ENCODE data around the gene SNX7. TPM values are rescaled to one million over a fixed set of nuclear protein-coding genes. Genes with fewer than 3 reads are reported as not detected.

SNX7 gene
- total RNA-seq, 1 donor from 2014 or later = not detected

DNA sequence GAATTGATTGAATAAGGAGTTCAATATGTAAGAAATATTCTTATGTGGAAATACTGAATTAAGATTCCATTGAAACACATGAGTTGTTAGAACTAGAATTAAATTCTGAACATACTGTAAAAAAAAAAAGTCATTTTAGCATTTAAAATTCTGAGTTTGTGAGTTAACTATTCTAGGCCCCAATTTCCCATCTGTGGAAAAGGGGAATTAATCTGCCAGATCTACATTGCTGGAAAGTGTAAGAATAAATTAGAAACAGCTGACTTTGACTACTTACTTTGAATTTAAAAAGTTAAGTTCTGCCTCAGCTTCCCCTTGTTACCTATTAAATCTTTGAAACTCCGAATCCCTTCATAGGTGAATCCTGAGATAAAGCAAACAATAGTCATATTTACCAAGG, 103.0 kb downstream of the SNX7 start:
- intact Hi-C loops (cut with micrococcal nuclease) = no loop called here

DNA sequence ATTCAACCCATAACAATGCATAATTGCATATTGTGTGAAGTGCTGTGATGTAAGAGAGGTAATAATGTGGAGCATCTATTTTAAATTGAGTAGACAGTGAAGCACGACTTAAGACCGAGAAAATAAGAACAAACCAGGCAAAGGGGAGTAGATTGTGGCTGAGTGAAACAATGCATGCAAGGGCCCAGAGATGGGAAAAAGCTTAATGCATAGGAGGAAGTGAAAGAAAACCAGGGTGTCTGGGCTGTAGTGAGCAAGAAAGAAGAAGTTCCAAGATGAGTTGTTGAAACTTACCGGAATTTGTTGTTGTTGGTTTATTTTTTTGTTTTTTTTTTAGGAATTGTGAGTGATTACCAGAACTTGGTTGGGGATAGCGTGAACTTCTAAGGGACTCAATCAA, 104.7 kb downstream of the SNX7 start:
- intact Hi-C loops (cut with micrococcal nuclease) = no loop called here

- intact Hi-C loops (cut with micrococcal nuclease) = no loop called here
Measured at GRCh38 chr1:98769162-98769561, 107.6 kb downstream of the SNX7 start.

GRCh38 chr1:98781906-98782305, 120.4 kb downstream of the SNX7 start:
- intact Hi-C loops (cut with micrococcal nuclease) = no loop called here

GRCh38 chr1:98783821-98784220, 122.3 kb downstream of the SNX7 start:
- intact Hi-C loops (cut with micrococcal nuclease) = no loop called here

DNA sequence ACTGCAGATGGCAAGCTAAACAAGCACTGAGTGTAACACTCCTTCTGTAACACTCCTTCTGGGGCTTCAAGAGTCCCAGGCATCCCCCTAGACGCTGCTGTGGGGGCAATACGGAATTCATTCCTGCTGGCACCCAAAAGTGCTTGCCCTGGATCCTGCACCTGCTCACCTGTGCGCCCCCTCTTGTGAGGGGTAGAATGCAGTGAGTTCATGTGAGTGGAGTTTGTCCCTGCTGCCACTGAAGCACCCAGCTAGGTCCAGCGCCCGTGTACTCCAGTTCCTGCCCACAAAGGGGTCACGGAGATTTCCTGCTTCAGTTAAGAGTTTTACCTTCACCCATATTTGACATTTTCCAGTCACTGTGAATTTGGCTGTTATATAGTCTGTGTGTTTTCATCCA, 130.0 kb downstream of the SNX7 start:
- intact Hi-C loops (cut with micrococcal nuclease) = loop anchor here (5.0 kb wide), 2 partner anchors 156 to 266 kb away; no protein-coding TSS in a partner anchor

DNA sequence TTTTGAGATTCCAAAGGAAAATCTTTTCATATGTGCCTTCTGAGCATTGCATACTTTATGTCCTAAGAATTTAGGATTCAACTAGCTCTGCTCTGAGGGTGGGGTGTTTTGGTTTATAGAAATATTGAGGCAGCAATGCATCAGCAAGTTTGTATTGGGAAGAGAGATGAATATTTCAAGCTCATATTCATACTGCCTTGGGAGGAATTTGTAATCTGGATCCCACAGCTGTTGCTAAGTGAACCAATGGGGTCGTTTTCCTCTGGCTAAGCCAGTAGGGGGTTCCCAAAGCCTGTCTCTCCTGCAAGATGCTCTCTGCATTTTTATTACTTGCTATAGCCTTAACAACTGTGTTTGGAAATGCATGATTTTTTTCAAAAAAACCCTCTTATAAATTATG, 130.6 kb downstream of the SNX7 start:
- intact Hi-C loops (cut with micrococcal nuclease) = loop anchor here (5.0 kb wide), 2 partner anchors 155 to 265 kb away; no protein-coding TSS in a partner anchor

DNA sequence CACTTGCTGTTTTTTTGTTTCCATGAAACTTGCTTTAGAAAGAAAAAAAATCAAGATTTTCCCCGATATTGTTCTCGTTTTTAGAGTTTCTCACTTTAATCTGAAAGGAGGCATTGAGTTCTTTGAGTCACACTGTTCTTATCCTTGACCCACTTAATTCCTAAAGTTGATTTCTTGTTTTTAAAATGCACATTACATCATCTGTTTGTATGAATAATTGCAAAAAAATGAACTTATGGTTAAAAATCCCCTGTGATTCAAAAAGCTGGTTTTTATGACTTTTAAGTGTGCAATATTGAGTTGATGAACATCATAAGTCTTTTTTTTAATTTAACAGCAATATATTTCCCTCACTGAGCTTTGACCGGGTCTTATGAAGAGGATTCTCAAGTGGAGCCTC, 131.6 kb downstream of the SNX7 start:
- intact Hi-C loops (cut with micrococcal nuclease) = loop anchor here (5.0 kb wide), 2 partner anchors 154 to 264 kb away; no protein-coding TSS in a partner anchor

DNA sequence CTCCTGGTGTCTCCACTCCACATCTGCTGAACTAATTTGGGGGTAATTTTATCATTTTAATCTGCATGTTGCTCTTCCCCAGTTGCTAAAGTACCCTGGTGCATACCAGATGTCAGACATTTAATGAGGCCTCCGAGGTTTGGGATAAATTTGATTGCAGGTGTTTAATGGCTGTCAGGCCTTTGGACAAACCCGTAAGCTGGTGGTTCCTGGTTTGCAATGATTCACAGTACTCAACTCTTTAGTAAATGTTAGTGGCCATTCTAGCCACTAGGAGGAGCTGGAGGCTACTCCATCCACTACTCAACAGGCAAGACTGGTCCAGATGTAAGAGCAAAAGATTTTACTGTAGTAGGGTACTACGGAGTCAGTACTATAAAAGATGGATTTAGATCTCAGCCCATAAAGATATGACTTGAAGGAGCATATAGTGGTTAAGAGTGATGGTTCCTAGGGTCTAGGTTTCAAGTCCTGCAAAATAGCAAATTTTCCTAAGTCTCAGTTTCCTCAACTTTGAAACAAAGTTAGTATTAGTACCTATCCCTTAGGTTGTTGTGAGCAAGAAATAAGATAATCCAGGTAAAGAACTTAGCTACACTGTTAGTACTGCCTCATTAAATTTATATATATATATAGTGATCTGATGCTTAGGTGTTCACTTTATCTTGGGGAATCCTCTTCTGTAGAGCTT, 132.8 kb downstream of the SNX7 start:
- intact Hi-C loops (cut with micrococcal nuclease) = loop anchor here (1.0 to 5.0 kb wide), 6 partner anchors 76 to 913 kb away; no protein-coding TSS in a partner anchor

GRCh38 chr1:98796049-98796448, 134.5 kb downstream of the SNX7 start:
- intact Hi-C loops (cut with micrococcal nuclease) = no loop called here

DNA sequence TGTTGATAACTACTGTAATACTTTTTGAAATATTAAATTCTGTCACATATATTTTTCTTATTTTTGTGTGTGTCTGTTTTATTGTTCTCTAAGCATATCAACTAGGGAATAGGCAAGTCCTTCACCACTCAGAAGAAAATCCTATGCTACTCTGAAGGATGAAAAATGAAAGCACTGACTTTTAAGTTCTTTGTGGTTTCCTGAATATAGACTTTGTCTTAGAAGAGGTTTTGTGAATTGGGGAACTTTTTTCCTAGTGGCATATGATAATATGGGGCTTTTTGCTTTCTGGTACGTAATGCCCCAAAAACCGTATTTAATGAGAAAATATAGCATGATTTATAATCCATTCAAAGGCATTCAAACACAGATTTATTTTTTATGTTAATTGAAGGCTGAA, 136.0 kb downstream of the SNX7 start:
- intact Hi-C loops (cut with micrococcal nuclease) = no loop called here

Measured in T-helper 2 cell treated with Interferon-gamma antibody and Interleukin-4, amounts not matched to agents 100 ng/mL and 5 ng/mL, for 36 hours (primary cell).